Fibroblast of lung (primary cell): ENCODE measurements around the gene YIPF6. TPM values are rescaled to one million over a fixed set of nuclear protein-coding genes. Genes with fewer than 3 reads are reported as not detected.
"Not testable (repeated sequence)": the region's sequence is repeated elsewhere in the genome, so short reads cannot be mapped to it uniquely, and the experiment has no call there.

ENCODE experiments used
- DNase-seq, 2 donors: peaks; one replicate each; pipeline versions ENCODE4 v3.0.0 to v3.0.0-alpha.2; 2010; ENCODE audit warnings: low read depth in 2 of 2
- H2AFZ ChIP-seq: 2 replicates; pipeline ENCODE4 v1.5.1; 2012; ENCODE audit warnings: low read length, control low read depth, inconsistent platforms
- H3K27ac ChIP-seq: 2 replicates; pipeline ENCODE4 v1.5.1; 2011; ENCODE audit warnings: low read length, control low read depth; ENCODE audit not compliant: insufficient read depth
- H3K27me3 ChIP-seq: 2 replicates; pipeline ENCODE4 v1.5.1; 2011; ENCODE audit warnings: mild to moderate bottlenecking, low read length; ENCODE audit not compliant: control insufficient read depth, insufficient read depth
- H3K36me3 ChIP-seq: 2 replicates; pipeline ENCODE4 v1.5.1; 2011; ENCODE audit warnings: low read length; ENCODE audit not compliant: control insufficient read depth, insufficient read depth
- H3K4me1 ChIP-seq: 2 replicates; pipeline ENCODE4 v1.5.1; 2011; ENCODE audit warnings: low read length; ENCODE audit not compliant: control insufficient read depth, insufficient read depth; ENCODE audit errors: extremely low read depth
- H3K4me2 ChIP-seq: 2 replicates; pipeline ENCODE4 v1.5.1; 2011; ENCODE audit warnings: low read length, control low read depth; ENCODE audit not compliant: insufficient read depth; ENCODE audit errors: extremely low read depth
- H3K4me3 ChIP-seq, 4 experiments: fragments of 200-600 bp in 1 of 4; sonication (generic) in 1 of 4; replicated peaks in 1 of 4; 2 replicates each; pipeline ENCODE4 v1.5.1; 2011 to 2016; ENCODE audit warnings: low read length in 4 of 4, low read depth in 3 of 4, mild to moderate bottlenecking in 3 of 4, control low read depth in 2 of 4, inconsistent platforms in 1 of 4, mixed read lengths in 1 of 4; ENCODE audit not compliant: insufficient read depth in 1 of 4; ENCODE audit errors: control extremely low read depth in 1 of 4
- H3K79me2 ChIP-seq: 2 replicates; pipeline ENCODE4 v1.5.1; 2012; ENCODE audit warnings: mild to moderate bottlenecking, low read length, inconsistent platforms; ENCODE audit not compliant: control insufficient read depth, insufficient read depth
- H3K9ac ChIP-seq: 2 replicates; pipeline ENCODE4 v1.5.1; 2011; ENCODE audit warnings: mild to moderate bottlenecking, low read length, control low read depth; ENCODE audit not compliant: insufficient read depth
- H3K9me3 ChIP-seq: 2 replicates; pipeline ENCODE4 v1.5.1; 2012; ENCODE audit warnings: low read depth, low read length; ENCODE audit not compliant: control insufficient read depth, insufficient read depth
- H4K20me1 ChIP-seq: 2 replicates; pipeline ENCODE4 v1.5.1; 2011; ENCODE audit warnings: low read length; ENCODE audit not compliant: control insufficient read depth, insufficient read depth; ENCODE audit errors: extremely low read depth
- EZH2 ChIP-seq: IDR thresholded peaks from 2 replicates; pipeline ENCODE4 v1.5.1; 2012; ENCODE audit warnings: low read length, control low read depth, mild to moderate bottlenecking; ENCODE audit errors: missing control alignments
- polyA plus RNA-seq, 2 donors: library from polyadenylated mRNA; depleted of rRNA in 1 of 2; stranded (reverse) in 1 of 2; unstranded in 1 of 2; fragments of >200 nt; gene quantifications; 2 replicates each; pipeline ENCODE4 v1.2.1, GENCODE V29; 2011 to 2012; ENCODE audit warnings: missing spikeins in 1 of 2
- total RNA-seq: library from RNA; depleted of rRNA; stranded (reverse); fragments of >200 nt; gene quantifications from 2 replicates; pipeline ENCODE4 v1.2.1, GENCODE V29; 2014
- TF ChIP-seq, protein P1 (sequence below), 2 donors: IDR thresholded peaks in 1 of 2; conservative IDR thresholded peaks in 1 of 2; 1 replicate in 1 of 2; 2 replicates in 1 of 2; pipeline ENCODE4 v1.5.1; 2011 to 2012; ENCODE audit warnings: low read length in 2 of 2, control low read depth in 1 of 2, inconsistent platforms in 1 of 2, low read depth in 1 of 2, mild to moderate bottlenecking in 1 of 2

The YIPF6 gene
- total and polyA plus RNA-seq, 2 donors (not counting 1 experiment from before 2014, with no cell fraction given) = 25.8 to 28.7 TPM

- H3K79me2 ChIP-seq = no peaks in the 10 kb centered on the region
- no peak overlapping the region for H2AFZ ChIP-seq
- H3K9me3 ChIP-seq = no peaks in the 10 kb centered on the region
- H4K20me1 ChIP-seq = no peaks in the 10 kb centered on the region
- H3K9ac ChIP-seq = no peak overlapping the region
- DNase-seq = no peak
- H3K4me3 ChIP-seq = no peak overlapping the region
- no peaks in the 10 kb centered on the region for H3K27me3 ChIP-seq
- TF ChIP-seq, protein P1, sequence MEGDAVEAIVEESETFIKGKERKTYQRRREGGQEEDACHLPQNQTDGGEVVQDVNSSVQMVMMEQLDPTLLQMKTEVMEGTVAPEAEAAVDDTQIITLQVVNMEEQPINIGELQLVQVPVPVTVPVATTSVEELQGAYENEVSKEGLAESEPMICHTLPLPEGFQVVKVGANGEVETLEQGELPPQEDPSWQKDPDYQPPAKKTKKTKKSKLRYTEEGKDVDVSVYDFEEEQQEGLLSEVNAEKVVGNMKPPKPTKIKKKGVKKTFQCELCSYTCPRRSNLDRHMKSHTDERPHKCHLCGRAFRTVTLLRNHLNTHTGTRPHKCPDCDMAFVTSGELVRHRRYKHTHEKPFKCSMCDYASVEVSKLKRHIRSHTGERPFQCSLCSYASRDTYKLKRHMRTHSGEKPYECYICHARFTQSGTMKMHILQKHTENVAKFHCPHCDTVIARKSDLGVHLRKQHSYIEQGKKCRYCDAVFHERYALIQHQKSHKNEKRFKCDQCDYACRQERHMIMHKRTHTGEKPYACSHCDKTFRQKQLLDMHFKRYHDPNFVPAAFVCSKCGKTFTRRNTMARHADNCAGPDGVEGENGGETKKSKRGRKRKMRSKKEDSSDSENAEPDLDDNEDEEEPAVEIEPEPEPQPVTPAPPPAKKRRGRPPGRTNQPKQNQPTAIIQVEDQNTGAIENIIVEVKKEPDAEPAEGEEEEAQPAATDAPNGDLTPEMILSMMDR (conservative IDR thresholded peaks at IDR 0.05 in 1 of 2, IDR thresholded peaks at IDR 0.05 in 1 of 2; ENCODE audit: low read depth in 1 of 2, low read length in 2 of 2) = no peak
- no peak for TF ChIP-seq EZH2
- H3K4me2 ChIP-seq = no peak overlapping the region
- peaks cover 2% of the 10 kb centered on the region for H3K4me1 ChIP-seq
- no peaks in the 10 kb centered on the region for H3K36me3 ChIP-seq
- H3K27ac ChIP-seq = no peak overlapping the region
Measured at GRCh38 chrX:68464796-68465195, 34.1 kb upstream of the YIPF6 start.

- Histone ChIP-seq H3K4me3 (no peak overlapping the region), H4K20me1 (no peaks in the 10 kb centered on the region), H3K36me3 (no peaks in the 10 kb centered on the region), H3K79me2 (no peaks in the 10 kb centered on the region), H3K4me1 (no peaks in the 10 kb centered on the region), H3K9ac (no peak overlapping the region), H3K27me3 (no peaks in the 10 kb centered on the region), H2AFZ (no peak overlapping the region), H3K9me3 (no peaks in the 10 kb centered on the region), H3K4me2 (no peak overlapping the region), H3K27ac (no peak overlapping the region)
- TF ChIP-seq, protein P1 (conservative IDR thresholded peaks at IDR 0.05 in 1 of 2, IDR thresholded peaks at IDR 0.05 in 1 of 2; ENCODE audit: low read depth in 1 of 2, low read length in 2 of 2) = no peak
- no peak for TF ChIP-seq EZH2
- no peak for DNase-seq
Measured at GRCh38 chrX:68480969-68481368, 17.9 kb upstream of the YIPF6 start.

- not testable (repeated sequence) for H2AFZ ChIP-seq, H4K20me1 ChIP-seq, H3K27ac ChIP-seq, H3K4me2 ChIP-seq, H3K4me1 ChIP-seq, H3K27me3 ChIP-seq, H3K36me3 ChIP-seq, H3K4me3 ChIP-seq, H3K9ac ChIP-seq, DNase-seq, H3K79me2 ChIP-seq, H3K9me3 ChIP-seq
Measured at GRCh38 chrX:68486198-68486597, 12.7 kb upstream of the YIPF6 start.
